Karpas-422 (cell line): ENCODE measurements around the gene ACSL6. TPM values are rescaled to one million over a fixed set of nuclear protein-coding genes. Genes with fewer than 3 reads are reported as not detected.

ENCODE experiments used
- DNase-seq: peaks from one replicate; pipeline ENCODE4 v3.0.0-alpha.2; 2015
- H2AFZ ChIP-seq: fragments of 200-600 bp; sonication (generic); 2 replicates; pipeline ENCODE4 v1.6.1; 2014; ENCODE audit warnings: antibody characterized with exemption, low read length, mixed read lengths
- H3K27ac ChIP-seq: fragments of 200-600 bp; sonication (generic); 2 replicates; pipeline ENCODE4 v1.5.1; 2014; ENCODE audit warnings: mild to moderate bottlenecking, low read length, moderate library complexity
- H3K27me3 ChIP-seq: fragments of 200-600 bp; sonication (generic); 2 replicates; pipeline ENCODE4 v1.6.1; 2014; ENCODE audit warnings: low read length, mixed read lengths
- H3K36me3 ChIP-seq: fragments of 200-600 bp; sonication (generic); 2 replicates; pipeline ENCODE4 v1.6.1; 2014; ENCODE audit warnings: low read length, mixed read lengths; ENCODE audit not compliant: insufficient read depth
- H3K4me1 ChIP-seq: fragments of 200-600 bp; sonication (generic); 2 replicates; pipeline ENCODE4 v1.6.1; 2014; ENCODE audit warnings: mild to moderate bottlenecking, low read length, mixed read lengths
- H3K4me2 ChIP-seq: fragments of 200-600 bp; sonication (generic); 2 replicates; pipeline ENCODE4 v1.6.1; 2014; ENCODE audit warnings: low read length, low read depth, mild to moderate bottlenecking; ENCODE audit not compliant: poor library complexity, severe bottlenecking
- H3K4me3 ChIP-seq: fragments of 200-600 bp; sonication (generic); 2 replicates; pipeline ENCODE4 v1.5.1; 2014; ENCODE audit warnings: mild to moderate bottlenecking, antibody characterized with exemption, low read length, mixed read lengths
- H3K79me2 ChIP-seq: fragments of 200-600 bp; sonication (generic); 2 replicates; pipeline ENCODE4 v1.6.1; 2014; ENCODE audit warnings: mild to moderate bottlenecking, low read length, mixed read lengths
- H3K9ac ChIP-seq: fragments of 200-600 bp; sonication (generic); 2 replicates; pipeline ENCODE4 v1.6.0; 2014; ENCODE audit warnings: low read length
- H3K9me2 ChIP-seq: fragments of 200-600 bp; sonication (generic), shearing (Covaris generic); replicated peaks from 2 replicates; pipeline ENCODE4 v1.6.0; 2014; ENCODE audit warnings: mild to moderate bottlenecking, low read length, moderate library complexity; ENCODE audit not compliant: insufficient read depth
- H3K9me3 ChIP-seq: fragments of 300-700, 200-600 bp; sonication (generic); 2 replicates; pipeline ENCODE4 v1.6.1; 2014; ENCODE audit warnings: low read length, mixed read lengths
- H4K20me1 ChIP-seq: fragments of 200-600 bp; sonication (generic); 2 replicates; pipeline ENCODE4 v1.6.1; 2014; ENCODE audit warnings: mild to moderate bottlenecking, antibody characterized with exemption, low read length, low read depth; ENCODE audit not compliant: insufficient read depth
- total RNA-seq: library from RNA; depleted of rRNA; stranded (reverse); fragments of >200 nt; shearing (Covaris generic); gene quantifications from 2 replicates; pipeline ENCODE4 v1.2.3, GENCODE V29; 2014; ENCODE audit warnings: low replicate concordance

ACSL6 gene
- total RNA-seq, 1 experiment from 2014 or later = not detected

GRCh38 chr5:132032196-132032595 lies 20.7 kb upstream of the ACSL6 start:
- H3K9ac ChIP-seq = no peak overlapping the region
- H3K79me2 ChIP-seq = no peaks in the 10 kb centered on the region
- no peak overlapping the region for H3K27ac ChIP-seq
- no peak overlapping the region for H2AFZ ChIP-seq
- H3K27me3 ChIP-seq = no peaks in the 10 kb centered on the region
- H3K4me3 ChIP-seq = no peak overlapping the region
- no peak for DNase-seq
- H3K36me3 ChIP-seq = no peaks in the 10 kb centered on the region
- H3K9me2 ChIP-seq = no peaks in the 10 kb centered on the region
- no peaks in the 10 kb centered on the region for H3K9me3 ChIP-seq
- no peaks in the 10 kb centered on the region for H3K4me1 ChIP-seq
- H4K20me1 ChIP-seq = no peaks in the 10 kb centered on the region
- no peak overlapping the region for H3K4me2 ChIP-seq

GRCh38 chr5:132030610-132031009 lies 19.2 kb upstream of the ACSL6 start:
- Histone ChIP-seq H3K4me2 (no peak overlapping the region), H3K27me3 (no peaks in the 10 kb centered on the region), H4K20me1 (no peaks in the 10 kb centered on the region), H3K9me2 (no peaks in the 10 kb centered on the region), H3K9ac (no peak overlapping the region), H3K79me2 (no peaks in the 10 kb centered on the region), H3K27ac (no peak overlapping the region), H3K4me1 (no peaks in the 10 kb centered on the region), H3K9me3 (no peaks in the 10 kb centered on the region), H2AFZ (no peak overlapping the region), H3K4me3 (no peak overlapping the region), H3K36me3 (no peaks in the 10 kb centered on the region)
- DNase-seq = no peak

DNA sequence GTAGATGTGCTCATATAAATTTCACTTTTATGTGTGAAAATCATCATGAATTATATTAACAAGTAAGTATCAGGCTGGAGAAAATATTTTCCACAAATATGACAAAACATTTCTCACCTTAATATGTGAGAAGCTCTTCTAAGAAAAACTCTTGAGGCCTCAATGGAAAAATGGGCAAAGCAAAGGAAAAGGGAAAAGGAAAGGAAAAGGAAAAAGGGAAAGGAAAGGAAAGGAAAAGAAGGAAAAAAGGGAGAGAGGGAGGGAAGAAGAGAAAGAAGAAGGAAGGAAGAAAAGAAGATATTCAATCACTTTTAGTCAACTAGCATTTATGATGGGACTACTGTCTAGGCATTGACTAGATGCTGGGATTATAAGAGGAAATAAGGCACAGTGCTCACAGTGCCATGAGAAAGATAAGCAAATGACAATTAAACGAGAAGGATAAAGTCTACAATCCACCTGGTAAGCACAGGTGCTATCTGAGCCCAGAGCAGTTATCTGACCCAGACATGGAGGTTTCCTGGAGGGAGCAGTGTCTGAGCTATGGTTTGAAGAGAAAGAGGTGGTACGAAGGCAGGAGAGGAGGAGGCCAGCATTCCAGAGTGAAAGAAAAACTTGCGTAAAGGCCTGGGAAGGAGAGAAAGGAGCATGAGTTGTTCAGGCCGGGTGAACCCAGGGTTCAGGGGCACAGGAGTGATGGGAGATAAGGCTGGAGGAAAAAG lies 18.3 kb upstream of the ACSL6 start:
- no peaks in the 10 kb centered on the region for H3K9me2 ChIP-seq

DNA sequence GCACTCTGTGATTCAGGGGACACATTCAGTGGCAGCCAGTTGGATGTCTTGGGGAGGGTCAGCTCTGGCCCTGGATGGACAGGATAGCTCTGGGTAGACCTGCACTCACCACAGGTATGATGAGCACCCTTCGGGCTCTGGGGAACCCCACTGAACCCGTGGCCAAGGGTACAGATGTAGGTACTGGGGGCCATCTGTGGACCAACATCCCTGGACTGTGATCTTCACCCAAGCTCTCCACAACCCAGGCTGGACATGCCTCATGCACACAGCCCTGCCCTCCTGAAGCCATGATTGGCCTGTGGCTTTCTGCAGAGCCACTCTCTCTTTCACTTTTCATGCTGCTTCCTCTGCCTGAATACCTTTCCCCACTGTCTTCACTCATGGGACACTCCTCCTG lies 15.6 kb upstream of the ACSL6 start:
- no peak overlapping the region for H2AFZ ChIP-seq
- no peak for DNase-seq
- H3K36me3 ChIP-seq = no peaks in the 10 kb centered on the region
- no peak overlapping the region for H3K4me2 ChIP-seq
- H3K9me3 ChIP-seq = no peaks in the 10 kb centered on the region
- no peak overlapping the region for H3K27ac ChIP-seq
- H3K4me3 ChIP-seq = no peak overlapping the region
- H3K9me2 ChIP-seq = no peaks in the 10 kb centered on the region
- H3K79me2 ChIP-seq = no peaks in the 10 kb centered on the region
- H3K9ac ChIP-seq = no peak overlapping the region
- no peaks in the 10 kb centered on the region for H4K20me1 ChIP-seq
- H3K27me3 ChIP-seq = no peaks in the 10 kb centered on the region
- H3K4me1 ChIP-seq = no peaks in the 10 kb centered on the region

More for the DNA sequence above, 18.3 kb upstream of the ACSL6 start:
- H2AFZ ChIP-seq = no peak overlapping the region
- no peaks in the 10 kb centered on the region for H3K36me3 ChIP-seq
- H4K20me1 ChIP-seq = no peaks in the 10 kb centered on the region
- H3K27ac ChIP-seq = no peak overlapping the region
- DNase-seq = no peak
- no peak overlapping the region for H3K4me2 ChIP-seq
- no peak overlapping the region for H3K4me3 ChIP-seq
- no peak overlapping the region for H3K9ac ChIP-seq
- H3K4me1 ChIP-seq = no peaks in the 10 kb centered on the region
- no peaks in the 10 kb centered on the region for H3K27me3 ChIP-seq
- no peaks in the 10 kb centered on the region for H3K79me2 ChIP-seq
- H3K9me3 ChIP-seq = no peaks in the 10 kb centered on the region

GRCh38 chr5:132026516-132027008 lies 15.1 kb upstream of the ACSL6 start:
- Histone ChIP-seq H3K27me3 (no peaks in the 10 kb centered on the region), H2AFZ (no peak overlapping the region), H4K20me1 (no peaks in the 10 kb centered on the region), H3K4me3 (no peak overlapping the region), H3K4me2 (no peak overlapping the region), H3K36me3 (no peaks in the 10 kb centered on the region), H3K9me3 (no peaks in the 10 kb centered on the region), H3K9me2 (no peaks in the 10 kb centered on the region), H3K79me2 (no peaks in the 10 kb centered on the region), H3K4me1 (no peaks in the 10 kb centered on the region), H3K9ac (no peak overlapping the region), H3K27ac (no peak overlapping the region)
- no peak for DNase-seq

GRCh38 chr5:132025403-132025971 lies 14.0 kb upstream of the ACSL6 start:
- Histone ChIP-seq H4K20me1 (no peaks in the 10 kb centered on the region), H3K9ac (no peak overlapping the region), H3K36me3 (no peaks in the 10 kb centered on the region), H3K4me3 (no peak overlapping the region), H3K4me1 (peaks cover 8% of the 10 kb centered on the region), H3K27me3 (no peaks in the 10 kb centered on the region), H3K27ac (no peak overlapping the region), H3K9me2 (no peaks in the 10 kb centered on the region), H3K9me3 (no peaks in the 10 kb centered on the region), H3K4me2 (no peak overlapping the region), H3K79me2 (no peaks in the 10 kb centered on the region), H2AFZ (no peak overlapping the region)
- DNase-seq = no peak

GRCh38 chr5:132024789-132025402 lies 13.4 kb upstream of the ACSL6 start:
- no peaks in the 10 kb centered on the region for H3K9me2 ChIP-seq
- no peaks in the 10 kb centered on the region for H4K20me1 ChIP-seq
- H3K27ac ChIP-seq = no peak overlapping the region
- DNase-seq = no peak
- no peaks in the 10 kb centered on the region for H3K79me2 ChIP-seq
- no peaks in the 10 kb centered on the region for H3K9me3 ChIP-seq
- peaks cover 11% of the 10 kb centered on the region for H3K4me1 ChIP-seq
- H2AFZ ChIP-seq = no peak overlapping the region
- no peak overlapping the region for H3K4me3 ChIP-seq
- no peak overlapping the region for H3K9ac ChIP-seq
- H3K36me3 ChIP-seq = no peaks in the 10 kb centered on the region
- no peak overlapping the region for H3K4me2 ChIP-seq
- H3K27me3 ChIP-seq = no peaks in the 10 kb centered on the region

DNA sequence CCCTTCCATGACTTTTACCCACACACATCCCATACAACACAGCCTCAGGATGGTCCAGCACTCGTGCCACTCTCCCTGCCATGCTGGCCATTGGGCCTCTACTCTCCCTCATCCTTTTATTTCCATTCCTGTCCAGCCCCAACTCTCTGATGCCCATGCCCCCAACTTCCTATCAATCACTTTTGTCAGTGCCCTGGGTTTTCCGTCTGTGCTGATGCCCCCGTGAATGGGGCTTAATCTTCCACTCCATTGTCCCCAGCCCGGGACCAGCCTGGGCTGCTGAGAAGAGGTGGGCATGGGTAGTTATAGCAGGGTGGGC lies 12.6 kb upstream of the ACSL6 start:
- no peaks in the 10 kb centered on the region for H3K9me3 ChIP-seq
- peaks cover 11% of the 10 kb centered on the region for H3K4me1 ChIP-seq
- no peak overlapping the region for H2AFZ ChIP-seq
- no peak overlapping the region for H3K4me2 ChIP-seq
- no peaks in the 10 kb centered on the region for H4K20me1 ChIP-seq
- no peaks in the 10 kb centered on the region for H3K79me2 ChIP-seq
- H3K4me3 ChIP-seq = no peak overlapping the region
- no peak overlapping the region for H3K27ac ChIP-seq
- no peak for DNase-seq
- H3K36me3 ChIP-seq = no peaks in the 10 kb centered on the region
- H3K9ac ChIP-seq = no peak overlapping the region
- H3K9me2 ChIP-seq = no peaks in the 10 kb centered on the region
- no peaks in the 10 kb centered on the region for H3K27me3 ChIP-seq
